Activated T-cell treated with anti-CD3 and anti-CD28 coated beads for 1 hour (primary cell): ENCODE results near the gene MUSK.

Experiments used
- DNase-seq: peaks from one replicate; pipeline ENCODE4 v3.0.0-alpha.2; 2020; ENCODE audit warnings: low read depth

Gene MUSK

DNA sequence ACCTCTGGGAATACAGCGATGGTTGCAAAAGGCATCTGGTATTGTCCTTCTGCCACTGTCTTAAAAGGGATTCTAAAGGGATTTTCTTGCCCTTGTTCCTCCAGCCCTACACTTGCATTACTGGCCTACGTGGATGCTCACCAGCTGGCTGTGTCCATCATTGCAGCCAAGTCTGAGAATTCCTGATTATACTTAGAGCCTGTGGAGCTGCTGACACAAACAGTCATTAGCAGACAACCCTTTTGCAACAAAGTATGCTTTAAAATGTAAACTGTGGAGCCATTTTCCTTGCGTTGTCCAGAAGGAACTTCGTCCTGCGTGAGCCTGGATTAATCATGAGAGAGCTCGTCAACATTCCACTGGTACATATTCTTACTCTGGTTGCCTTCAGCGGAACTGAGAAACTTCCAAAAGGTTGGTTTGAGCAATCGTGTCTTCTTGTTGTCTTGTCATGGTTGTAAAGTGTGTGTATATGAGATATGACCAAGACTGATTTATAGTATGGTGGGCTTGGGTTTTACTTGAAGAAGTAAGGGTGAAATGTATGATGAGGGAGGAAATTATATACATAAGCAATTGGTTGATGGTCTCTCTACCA is at the start of gene MUSK:
MUSK (plus strand) TSS at position 222 of the 598 bp plus-strand sequence; CDS start at position 336, 114 bp downstream.
- no peak for DNase-seq

DNA sequence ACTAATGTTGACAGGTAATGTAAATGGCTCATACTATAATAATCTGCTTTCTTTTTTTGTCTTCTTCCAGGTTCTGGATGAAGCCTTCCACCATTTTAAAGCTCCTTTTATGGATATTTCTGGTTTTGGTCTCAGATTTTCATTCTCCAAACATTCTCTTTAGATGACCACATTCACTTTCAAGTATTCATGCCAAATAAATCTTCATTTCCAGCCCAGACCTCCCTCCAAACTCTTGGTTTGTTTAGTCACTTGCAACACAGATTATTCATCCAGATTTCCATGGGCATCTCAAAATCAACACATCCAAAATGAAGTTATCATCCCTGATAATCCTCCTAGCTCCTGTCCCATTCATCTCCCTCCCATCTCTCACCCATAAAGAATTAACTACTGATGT is 48.8 kb upstream of the MUSK start:
- DNase-seq = no peak

DNA sequence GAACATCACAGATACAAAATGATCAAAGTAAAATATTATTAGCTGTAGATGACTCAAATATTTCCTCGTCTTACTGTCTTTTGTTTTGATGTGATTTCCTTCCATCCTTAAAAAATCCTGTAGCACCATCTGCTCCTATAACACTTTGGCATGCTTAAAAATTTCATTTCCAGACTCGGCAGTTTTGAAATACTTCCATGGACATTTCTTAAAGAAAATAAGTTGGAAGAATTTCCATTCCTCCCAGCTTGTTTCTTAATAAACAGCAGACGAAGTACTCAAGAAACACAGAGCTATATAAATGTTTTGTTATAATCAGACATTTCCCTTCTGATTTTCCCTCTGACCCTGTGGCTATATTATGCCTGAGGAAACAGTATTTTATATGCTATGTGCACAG is 47.9 kb upstream of the MUSK start:
- DNase-seq = no peak

DNA sequence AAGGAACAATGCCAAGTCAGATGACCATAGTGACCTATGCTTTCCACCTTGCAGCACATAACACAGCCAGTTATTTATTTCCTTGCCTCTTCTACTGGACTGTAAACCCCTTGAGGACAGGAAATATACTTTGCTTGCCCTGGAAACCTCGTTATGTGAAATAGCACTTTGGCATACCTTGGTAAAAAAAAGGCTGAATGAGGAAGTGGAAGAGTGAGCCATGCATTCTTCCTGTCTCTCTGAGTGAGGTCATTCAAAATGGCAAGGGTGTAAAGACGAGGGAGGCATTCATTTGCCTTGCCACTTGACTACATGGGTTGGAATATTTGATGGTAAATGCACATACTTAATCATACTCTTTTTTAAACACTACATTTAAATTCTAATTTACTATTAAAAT is 46.2 kb upstream of the MUSK start:
- DNase-seq = no peak

DNA sequence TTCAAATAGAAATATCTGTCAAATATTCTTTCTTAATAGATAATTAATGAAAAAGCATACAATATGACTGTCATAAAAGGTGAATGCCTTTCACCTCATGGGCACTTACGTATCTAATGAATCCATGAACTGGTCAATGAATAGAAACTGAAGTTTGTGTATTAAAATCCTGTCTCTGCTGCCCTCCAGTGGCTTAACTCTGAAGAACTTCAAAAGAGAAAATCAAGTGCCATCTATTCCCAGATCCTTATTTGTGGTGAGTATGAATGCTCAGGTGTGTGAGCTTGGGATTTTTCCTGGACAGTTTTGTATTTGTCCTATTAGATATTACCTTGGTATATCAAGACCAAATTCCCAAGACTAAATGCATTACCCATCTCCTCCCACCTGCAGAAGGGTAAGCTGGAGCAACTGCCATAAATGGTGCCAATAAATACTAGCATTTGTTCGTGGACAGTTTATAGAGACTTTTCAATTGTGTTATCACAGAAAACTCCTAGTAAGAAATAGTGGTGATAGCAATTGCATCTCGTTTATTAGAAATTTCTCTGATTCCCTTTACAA is 45.0 kb upstream of the MUSK start:
- DNase-seq = no peak

DNA sequence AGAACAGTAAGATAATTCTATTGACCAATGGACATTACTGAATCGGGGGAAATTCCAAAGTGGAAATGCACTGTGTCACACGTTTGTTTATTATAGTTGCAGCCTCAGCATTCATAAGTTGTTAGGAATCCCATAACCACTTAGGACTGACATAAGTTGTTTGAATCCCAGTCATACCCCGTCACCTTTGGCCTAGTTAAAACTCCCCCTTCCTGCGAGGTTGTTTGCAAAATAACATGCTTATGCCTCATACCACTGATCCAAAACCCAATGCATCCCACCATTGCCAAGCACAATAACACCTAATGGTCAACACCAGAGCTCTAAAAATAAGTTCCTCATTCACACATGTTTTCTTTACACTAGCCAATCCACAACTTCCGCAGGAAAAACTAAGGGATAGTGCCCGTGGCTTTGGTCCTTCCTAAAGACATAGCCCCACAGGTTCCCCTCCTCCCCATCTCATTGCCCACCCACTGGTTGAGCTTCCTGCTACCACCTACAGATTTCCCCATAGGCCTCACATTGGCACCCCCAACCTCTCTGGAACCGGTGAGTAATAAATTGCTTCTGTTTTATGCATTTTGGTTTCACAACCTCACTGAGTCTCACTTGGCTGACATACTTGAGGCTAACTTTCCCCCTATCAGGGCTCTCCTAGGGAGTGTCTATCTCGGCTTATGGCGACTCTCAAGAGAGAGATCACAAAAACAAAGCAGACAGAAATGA is 42.3 kb upstream of the MUSK start:
- DNase-seq = no peak

DNA sequence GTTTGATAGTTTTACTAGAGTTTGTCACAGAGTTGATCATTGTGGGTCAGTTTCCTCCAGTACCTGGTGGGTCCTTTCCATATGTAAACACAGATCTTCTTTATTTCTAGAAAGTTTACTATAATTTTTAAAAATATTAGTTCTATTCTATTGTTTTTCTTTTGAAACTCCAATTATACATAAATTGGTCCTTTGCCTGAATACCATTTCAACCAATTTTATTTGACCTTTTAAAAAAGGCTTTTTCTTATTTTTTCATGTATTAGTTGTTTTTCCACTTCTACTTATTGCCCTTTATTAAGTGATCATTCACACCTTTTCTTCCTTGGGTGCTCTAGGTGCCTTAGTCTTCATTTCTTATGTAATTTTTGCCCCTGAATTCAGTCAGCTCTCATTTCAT is 33.0 kb upstream of the MUSK start:
- DNase-seq = no peak

DNA sequence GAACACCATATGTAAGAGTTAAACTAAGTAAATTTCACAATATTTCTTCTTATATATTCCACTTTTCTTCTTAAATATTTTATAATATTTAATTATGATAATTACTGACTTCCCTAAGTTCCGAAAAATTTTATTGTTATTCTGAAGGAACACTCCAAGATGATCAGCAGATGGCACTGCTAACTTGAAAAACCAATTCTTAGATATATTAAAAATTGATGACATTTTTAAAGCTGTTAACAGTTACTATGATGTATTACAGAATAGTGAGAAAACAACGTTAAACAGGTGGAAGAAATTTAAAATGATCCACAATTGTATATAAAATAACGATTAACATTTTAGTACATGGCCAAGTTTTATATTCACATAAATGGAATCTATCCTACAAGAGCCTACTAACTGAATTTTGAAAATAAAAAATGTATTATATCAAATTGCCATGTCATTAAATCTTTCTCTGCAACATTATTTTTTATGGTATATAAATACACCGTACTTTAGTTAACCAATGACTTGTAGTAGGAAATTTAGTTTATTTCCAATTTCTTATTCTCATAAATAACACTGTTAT is 30.1 kb upstream of the MUSK start:
- no peak for DNase-seq

DNA sequence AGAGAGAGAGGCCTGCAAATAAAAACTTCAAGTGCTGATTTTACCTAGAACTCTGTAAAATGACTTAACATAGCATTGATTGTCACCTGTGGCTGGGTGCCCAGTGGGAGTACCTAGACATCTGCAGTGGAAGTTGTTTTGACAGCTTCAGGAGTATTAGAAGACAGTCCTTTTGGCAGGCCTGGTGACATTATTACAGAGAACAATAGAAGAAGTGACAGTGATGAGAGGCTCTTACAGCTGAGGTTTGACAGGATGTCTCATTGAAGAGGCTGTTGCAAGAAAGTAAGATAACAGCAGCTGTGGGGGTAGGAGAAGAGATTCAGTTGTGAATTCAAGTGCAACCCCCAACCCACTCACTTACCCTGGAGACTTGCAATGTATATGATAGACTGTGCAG is 27.9 kb upstream of the MUSK start:
- no peak for DNase-seq

DNA sequence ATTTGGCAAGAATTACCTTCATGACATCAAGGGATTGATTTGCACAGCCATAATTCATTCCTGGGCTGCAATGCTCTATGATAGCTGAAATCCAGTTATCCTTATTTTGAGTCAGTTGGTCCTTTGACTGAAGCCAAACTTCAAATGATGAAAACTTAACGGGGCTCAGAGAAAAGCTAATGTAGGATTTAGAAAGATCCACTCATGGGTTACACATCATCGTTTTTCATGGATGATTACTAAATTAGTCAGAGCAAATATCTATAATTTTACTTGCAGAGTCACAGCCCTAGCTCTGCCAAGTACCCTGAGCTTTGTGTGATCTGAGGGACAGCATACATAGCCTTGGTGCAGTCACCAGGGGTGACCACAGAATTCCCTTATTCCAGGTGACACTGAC is 27.3 kb upstream of the MUSK start:
- no peak for DNase-seq

DNA sequence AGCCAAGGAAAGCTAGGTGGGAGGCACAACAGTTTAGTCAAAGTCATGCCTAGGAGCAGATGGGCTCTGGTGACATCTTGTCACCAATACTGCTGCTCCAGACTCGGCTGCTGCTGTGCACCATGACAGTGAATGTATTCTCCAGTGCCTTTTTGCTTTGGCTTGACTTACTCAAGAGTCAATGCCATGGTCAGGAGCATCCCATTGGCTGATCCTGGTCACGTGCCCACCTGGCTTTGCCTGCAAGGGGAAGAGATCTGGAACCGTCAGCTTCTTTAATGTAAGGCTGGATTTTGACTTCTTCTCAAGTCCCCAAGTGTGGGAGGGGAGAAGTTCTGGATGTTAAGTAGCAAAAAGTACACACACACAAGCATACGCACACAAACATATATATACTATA is 19.9 kb upstream of the MUSK start:
- no peak for DNase-seq

DNA sequence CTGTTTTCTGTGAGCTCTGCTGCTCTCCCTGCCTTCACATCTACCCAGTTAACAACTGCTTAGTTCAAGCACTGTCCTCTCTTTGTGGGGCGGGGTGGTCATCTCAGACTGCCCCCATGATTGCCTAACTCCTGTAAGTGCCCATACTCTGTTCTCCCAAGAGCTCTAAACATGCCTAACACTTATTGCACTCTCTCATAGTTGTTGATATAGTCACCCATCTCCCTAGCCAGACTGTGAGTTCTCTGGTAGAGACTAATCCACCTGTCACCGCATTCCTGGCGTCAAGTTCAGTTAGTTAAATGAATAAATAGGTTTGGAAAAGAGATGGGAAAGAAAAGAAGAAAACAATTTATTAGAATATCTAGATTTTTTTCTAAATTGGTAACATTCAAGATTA is 18.3 kb upstream of the MUSK start:
- no peak for DNase-seq

DNA sequence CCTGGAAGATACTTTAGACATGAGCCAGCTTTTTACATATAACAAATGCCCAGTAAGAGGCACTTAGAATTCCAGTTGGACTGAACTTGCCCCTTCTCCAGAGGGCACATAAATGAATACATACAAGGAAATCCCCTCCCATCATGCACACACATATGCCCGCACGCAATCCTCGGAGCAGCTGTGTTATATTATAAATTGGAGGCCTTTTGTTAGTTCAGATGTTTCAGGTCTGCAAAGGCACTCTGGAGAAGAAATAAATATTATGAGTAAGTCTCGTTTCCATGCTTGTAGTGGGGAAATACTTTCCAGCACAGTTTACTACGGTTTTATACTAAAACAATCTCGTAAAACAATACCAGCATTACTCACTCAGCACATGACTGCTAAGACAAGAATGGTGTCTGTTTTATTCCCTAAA is 17.6 kb upstream of the MUSK start:
- DNase-seq = no peak

DNA sequence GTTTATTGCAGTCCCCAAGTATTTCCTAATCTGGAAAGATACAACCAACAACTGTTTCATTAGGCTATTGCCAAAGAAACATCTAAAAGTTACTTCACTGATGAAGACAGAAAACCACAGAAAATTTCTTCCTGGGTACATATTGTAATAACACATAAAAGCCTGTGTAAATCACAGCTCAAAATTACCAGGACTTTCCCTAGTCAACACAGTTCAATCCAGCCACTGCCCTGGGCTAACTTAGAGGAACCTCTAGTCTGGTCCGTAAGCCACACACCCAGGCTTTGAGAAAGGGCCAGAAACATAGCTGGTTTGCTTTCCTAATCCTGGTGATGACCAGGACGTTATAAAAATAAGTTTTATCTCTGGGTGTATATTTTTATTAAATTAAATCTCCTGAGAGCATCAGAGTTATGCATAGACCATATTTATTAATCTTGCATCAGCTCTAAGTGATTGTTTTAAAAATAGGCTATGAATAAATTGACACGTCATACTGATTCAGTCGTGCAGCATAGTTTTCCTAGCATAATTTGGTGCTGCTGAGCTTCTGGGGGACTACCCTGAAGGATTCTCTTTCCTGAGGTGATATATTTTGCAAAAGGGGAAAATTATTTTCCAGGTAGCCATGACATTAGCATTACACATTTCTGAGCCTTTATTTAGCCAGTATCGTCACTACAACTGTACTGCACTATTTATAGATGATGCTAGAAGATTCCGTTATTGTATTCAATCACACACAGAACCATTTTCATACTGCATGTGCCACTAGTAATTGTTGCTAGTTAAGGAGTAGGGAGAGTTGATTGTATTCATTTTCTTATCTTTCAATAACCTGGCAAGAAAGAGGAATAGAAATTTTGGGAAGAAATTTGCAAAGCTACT is 12.6 kb upstream of the MUSK start:
- DNase-seq = no peak

DNA sequence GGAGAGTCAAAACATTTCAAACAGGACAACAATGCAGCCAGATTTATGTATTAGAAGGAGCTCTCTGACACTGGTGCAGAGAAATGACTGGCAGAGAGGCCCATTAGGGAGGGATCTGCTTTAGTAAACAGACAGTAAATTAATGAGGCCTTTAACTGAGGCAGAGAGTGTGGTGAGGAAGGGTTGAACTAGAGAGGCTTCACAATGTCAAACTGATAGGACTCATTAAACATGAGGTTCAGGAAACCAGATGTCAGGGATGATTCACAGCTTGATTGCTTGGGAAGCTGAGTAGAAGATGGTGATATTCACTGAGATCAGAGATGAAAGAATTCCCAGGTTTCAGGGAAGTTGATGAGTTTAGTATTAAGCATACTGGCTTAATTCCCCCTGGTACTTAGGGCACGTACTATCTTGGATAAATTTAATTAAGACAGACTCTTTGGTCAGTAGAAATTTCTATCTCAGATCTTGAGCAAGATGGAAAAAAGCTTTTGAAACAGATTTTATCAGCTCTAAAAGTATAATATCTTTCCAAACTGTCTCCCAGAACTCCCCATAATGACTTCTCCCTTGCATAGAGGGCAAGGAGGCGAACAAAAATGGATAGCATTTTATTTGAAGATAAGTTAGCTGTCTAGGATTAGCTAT is 8.6 kb upstream of the MUSK start:
- DNase-seq = no peak

DNA sequence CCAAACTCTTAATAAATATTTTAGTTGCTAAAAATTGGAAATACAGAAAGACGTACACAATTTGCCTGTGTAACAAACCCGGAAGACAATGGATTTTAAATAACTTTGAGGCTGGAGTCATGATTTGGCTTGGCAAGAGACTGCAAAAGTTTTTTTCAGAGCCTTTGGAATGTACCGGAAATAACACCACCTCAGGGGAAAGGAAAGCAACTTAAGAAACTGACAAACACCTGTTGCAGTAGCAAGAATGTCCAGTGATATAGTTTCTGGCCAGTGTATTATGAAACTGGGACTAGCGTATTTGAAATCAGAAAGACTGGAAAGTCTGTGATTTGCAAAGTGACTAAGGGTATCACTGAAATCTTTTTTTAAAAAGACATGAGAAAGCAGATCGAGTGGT is 842 bp downstream of the MUSK start:
- DNase-seq = no peak

DNA sequence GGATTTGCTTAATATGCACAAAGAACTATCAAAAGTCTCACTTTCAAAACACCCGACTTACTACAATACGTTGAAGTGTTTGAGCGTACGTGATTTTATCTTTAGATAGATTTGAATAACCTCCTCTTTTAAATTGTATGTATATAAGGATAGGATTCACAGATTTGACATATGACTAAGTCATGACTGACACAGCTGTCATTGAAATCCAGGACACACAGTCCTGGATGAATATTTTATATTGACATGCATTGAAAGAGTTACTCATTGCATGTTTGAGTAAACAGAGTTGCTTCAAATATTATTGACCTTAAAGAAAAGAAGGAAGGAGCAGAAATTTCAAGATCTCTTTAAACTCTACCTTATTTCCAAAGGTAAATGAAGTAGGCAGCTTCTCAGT is 3.3 kb downstream of the MUSK start:
- no peak for DNase-seq

DNA sequence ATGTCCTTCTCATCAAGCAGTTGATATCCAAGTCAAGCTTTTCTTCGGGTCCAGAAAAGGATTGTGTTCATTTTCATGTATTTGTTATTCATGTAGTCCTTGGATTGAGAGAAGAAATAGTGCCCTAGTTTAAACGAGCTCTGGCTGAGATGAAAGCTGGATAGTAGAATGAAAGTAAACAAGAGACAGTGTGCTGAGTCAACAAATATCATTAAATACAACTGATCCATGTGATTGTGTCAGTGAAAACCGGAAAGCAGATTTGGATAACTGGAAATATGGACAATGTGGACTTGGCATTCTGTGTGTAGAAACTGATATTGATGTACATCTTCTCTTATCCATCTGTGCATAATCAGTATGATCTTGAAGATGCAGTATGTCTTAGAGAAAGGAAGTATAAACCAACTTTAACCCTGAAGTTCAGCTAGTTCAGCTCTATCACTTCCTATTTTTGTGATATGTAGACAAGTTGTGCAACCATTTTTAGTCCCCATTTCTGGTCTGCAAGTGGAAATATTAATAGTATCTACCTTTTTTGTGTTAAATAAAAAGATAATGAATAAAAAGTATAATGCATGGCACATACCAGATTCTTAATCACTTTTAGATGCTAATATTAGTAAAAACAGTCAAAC is 4.4 kb downstream of the MUSK start:
- no peak for DNase-seq

DNA sequence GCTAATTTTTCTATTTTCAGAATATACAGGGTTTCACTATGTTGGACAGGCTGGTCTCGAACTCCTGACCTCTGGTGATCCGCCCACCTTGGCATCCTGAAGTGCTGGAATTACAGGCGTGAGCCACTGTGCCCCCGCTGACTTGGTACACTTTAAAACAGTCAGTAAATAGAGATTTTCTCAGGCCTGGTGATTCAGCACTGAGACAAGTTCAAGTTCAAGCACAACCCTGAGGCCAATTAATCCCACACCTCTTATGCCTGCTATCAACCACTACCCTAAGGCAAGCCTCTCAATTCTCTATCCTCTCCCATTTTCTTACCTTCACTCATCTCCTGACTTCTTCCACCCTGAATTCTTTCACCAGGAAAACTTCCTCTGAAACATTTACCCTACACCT is 18.9 kb downstream of the MUSK start:
- DNase-seq = no peak

DNA sequence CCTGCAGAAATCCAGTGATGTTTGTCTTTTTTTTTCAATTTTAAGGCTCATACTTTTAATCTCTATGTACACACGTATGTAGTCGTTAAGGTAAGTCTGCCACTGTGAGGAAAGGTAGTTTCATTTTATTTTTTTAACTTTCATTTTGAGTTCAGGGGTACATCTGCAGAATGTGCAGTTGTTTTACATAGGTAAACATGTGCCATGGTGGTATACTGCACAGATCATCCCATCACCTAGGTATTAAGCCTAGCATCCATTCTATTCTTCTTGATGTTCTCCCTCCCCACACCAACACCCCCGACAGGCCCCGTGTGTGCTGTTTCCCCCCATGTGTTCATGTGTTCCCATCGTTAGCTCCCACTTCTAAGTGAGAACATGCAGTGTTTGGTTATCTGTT is 19.7 kb downstream of the MUSK start:
- no peak for DNase-seq

DNA sequence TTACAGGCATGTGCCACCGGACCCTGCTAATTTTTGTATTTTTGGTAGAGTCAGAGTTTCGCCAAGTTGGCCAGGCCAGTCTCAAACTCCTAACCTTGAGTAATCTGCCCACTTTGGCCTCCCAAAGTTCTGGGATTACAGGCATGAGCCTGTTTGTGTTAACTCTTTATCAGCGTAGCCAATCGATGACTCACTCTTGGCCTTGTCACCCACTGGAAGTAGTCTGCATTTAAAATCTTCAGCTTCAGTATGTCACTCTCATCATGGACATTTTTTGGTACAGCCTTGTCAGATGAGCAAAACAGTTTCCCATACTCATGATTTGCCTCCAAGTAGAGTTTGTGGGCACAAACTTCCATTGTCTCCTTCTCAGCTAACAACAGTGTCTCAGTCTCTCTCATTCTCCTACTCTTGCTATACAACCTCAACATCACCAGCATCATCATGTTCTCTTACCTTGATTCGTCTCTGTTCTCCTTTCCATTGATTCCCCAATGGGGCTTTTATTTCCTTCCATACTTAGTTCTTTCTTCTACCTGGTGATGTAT is 22.5 kb downstream of the MUSK start:
- DNase-seq = no peak
